GM19351 (cell line): Measurements from ENCODE around the gene PIP5K1A.
"Not testable (repeated sequence)": the region's sequence is repeated elsewhere in the genome, so short reads cannot be mapped to it uniquely, and the experiment has no call there.

Source experiments
- ATAC-seq: cut with Tn5 transposase; IDR thresholded peaks from one replicate; pipeline ENCODE4 v1.9.1; 2021; ENCODE audit warnings: mild to moderate bottlenecking, moderate library complexity; ENCODE audit not compliant: unreplicated experiment

PIP5K1A gene

DNA sequence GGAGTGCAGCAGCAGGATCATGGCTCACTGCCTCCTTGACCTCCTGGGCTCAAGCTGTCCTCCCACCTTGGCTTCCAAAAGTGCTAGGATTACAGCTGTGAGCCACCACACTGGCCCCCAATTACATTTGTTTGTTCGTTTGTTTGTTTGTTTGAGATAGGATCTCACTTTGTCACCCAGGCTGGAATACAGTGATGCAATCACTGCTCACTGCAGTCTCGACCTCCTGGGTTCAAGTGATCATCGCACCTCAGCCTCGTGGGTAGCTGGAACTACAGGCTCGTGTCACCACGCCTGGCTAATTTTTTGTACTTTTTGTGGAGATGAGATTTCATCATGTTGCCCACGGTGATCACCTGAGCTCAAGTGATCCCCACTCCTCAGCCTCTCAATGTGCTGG is 6.3 kb upstream of the PIP5K1A start:
- no peak for ATAC-seq

DNA sequence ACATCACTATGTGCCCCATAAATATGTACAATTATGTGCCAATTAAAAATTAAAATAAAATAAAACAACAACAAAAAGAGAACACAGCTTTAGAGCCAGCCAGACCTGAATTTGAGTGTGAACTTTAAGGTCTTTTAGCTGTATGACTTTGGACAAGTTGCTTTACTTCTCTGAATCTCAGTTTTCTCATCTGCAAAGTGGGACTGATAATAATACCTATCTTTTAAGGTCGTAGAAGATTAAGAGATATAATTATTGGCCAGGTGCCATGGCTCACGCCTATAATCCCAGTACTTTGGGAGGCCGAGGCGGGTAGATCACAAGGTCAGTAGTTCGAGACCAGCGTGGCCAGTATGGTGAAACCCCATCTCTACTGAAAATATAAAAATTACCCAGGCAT is 5.0 kb upstream of the PIP5K1A start:
- no peak for ATAC-seq

DNA sequence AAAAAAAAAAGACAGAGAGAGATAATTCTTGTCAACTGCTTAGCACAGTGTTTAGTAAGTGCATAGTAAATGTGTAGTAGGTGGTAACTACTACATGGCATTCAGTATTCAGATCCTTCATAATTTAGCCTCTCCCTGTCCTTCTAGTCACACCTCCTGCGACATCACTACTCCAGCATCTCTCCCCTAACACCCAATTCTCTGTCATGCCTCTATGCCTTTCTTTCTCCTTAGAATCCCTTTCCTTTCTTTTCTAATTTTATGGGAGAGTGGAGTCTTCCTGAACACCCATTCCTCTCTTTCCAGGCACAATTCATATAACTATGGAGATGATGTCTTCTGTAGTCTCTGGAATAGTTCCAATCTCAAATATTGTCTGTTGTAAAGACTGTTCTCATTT is 4.5 kb upstream of the PIP5K1A start:
- ATAC-seq: no peak

DNA sequence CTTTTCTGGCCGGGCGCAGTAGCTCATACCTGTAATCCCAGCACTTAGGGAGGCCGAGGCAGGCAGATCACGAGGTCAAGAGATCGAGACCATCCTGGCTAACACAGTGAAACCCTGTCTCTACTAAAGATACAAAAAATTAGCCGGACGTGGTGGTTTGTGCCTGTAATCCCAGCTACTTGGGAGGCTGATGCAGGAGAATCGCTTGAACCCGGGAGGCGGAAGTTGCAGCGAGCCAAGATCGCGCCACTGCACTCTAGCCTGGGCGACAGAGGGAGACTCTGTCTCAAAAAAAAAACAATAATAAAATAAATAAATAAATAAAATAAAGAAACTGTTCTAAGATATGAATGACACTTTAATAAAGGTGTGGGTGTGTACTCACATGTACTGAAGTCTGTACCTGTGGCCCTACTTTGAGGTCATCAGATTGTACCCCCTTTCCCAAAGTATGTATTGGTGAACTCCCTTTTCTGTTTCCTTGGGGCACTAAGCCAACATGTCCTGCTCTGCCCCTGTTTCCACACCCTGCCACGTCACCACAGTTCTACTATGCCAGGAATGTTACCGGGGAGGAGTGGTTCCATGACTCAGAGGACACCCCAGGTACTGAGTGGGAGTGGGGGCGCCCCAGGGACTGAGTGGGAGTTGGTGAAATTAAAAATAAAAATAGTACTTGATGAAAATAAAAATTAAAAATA is 3.3 kb upstream of the PIP5K1A start:
- ATAC-seq: not testable (repeated sequence)

DNA sequence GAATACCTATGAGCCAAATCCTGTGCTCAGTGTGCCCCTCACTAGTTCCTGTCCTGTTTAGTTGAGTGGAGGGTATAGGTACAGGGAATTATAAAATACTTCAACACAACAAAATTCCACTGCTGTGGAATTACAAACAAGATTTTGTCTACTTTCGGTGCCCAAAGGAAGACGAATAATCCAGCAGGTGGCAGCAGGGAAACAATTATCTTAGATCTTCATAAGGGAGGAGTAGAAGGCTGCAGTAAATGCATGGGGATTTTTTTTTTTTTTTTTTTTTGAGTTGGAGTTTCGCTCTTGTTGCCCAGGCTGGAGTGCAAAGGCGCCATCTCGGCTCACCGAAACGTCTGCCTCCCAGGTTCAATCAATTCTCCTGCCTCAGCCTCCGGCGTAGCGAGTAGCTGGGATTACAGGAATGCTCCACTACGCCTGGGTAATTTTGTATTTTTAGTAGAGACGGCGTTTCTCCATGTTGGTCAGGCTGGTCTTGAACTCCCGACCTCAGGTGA is 2.0 kb upstream of the PIP5K1A start:
- no peak for ATAC-seq

DNA sequence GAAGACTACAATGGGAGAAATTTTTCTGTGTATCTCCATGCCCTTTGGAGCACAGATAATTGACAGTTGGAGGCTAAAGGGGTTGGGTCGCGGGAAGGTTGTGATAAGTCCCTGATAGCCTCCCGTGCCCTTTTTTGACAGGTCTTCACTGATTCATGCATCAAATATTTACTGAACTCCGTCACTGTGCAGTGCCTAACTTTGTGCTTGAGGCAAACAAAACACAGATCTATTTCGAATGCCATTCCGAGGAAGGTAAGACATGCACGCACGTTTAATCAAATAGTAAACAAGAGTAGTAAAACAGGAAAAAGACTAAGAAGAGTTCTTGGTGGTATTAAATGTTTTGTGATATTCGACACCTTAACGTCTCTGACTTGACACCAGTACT is 494 bp upstream of the PIP5K1A start:
- ATAC-seq: no peak

DNA sequence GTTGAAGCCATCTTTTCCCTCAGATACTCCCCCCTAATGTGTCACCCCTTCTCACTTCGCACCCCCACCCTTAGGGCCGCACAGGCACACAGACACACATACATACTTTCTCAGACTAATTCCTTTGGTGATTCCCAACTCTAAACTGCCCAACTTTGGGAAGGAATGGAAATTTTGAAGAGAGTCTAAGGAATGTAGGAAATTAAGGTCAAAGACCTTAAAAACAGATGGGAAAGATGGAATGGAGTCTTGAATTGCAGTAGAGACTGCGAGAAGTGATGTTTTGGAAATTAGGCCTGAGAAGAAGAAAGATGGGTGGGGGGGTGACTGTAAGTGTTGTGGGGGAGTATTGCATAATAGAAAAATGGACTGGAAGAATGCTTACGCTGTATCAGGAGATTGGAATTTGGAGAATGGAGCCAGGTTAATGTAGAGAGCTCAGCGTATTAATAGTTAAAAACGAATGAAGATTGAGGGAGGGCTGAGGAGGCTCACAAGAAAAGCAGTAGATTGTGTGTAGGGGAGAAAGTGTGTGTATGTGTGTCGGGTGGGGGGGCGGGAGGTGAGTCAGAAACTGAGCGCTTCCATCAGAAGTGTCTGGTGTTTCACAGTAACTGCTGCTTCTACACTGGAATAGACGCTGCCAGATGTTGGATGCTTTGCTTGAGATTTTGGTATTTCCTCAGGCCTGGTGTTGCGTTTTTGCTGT is 1.7 kb downstream of the PIP5K1A start:
- ATAC-seq: no peak

DNA sequence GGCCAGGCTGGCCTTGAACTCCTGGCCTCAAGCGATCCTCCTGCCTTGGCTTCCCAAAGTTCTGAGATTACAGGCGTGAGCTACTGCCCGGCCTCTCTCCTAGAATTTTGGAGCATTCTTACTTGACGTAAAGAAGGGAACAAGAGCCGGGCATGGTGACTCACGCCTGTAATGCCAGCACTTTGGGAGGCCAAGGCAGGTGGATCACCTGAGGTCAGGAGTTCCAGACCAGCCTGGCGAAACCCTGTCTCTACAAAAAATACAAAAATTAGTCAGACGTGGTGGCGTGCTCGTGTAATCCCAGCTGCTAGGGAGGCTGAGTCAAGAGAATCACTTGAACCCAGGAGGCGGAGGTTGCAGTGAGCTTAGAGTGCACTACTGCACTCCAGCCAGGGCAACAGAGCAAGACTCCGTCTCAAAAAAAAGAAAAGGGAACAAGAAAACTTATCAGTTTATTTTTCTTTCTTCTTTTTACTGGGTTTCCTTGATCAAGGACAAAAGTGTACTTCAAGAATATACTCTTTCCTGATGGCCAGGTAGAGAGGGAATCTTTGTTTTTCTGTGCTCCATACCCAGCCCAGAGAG is 7.1 kb downstream of the PIP5K1A start:
- not testable (repeated sequence) for ATAC-seq

DNA sequence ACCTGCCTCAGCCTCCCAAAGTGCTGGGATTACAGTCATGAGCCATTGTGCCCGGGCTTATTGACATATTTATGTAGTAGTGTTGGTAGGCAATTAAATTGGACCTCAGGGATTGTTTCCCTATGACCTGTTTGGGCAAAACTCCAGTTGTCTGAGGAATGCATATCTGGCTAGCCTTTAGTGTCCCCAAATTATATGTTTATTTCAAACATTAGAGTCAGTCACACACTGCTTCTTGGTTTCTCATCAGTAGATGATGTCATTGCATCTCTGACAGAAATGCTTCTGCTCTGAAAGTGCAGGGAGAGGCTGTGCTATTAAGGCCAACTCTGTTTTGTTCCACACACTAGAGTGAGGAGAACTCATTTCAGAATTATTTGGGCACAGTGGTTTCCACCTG is 12.5 kb downstream of the PIP5K1A start:
- ATAC-seq: no peak

DNA sequence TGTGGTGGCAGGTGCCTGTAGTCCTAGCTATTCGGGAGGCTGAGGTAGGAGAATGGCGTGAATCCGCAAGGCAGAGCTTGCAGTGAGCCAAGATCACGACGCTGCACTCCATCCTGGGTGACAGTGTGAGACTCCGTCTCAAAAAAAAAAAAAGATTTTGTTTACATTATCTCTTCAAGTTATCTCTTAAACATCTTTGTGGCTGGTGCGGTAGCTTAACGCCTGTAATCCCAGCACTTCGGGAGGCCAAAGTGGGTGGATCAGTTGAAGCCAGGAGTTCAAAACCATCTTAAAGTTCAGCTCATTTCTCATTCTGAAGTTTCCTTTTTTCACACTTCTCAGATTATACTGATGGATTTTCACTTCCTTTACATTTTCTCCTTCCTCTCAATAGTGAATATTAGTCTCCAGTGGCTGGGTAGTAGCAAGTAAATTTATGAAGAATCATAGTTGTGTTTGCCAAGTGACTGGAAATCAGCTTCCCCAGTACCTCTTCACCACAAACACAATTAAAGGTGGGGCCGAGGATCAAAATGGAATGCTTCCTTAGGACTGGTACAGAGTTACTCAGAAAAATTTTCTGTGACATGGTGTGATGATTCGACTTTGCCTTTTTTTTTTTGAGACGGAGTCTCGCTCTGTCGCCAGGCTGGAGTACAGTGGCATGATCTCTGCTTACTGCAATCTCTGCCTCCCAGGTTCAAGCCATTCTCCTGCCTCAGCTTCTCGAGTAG is 13.8 kb downstream of the PIP5K1A start:
- ATAC-seq: no peak

DNA sequence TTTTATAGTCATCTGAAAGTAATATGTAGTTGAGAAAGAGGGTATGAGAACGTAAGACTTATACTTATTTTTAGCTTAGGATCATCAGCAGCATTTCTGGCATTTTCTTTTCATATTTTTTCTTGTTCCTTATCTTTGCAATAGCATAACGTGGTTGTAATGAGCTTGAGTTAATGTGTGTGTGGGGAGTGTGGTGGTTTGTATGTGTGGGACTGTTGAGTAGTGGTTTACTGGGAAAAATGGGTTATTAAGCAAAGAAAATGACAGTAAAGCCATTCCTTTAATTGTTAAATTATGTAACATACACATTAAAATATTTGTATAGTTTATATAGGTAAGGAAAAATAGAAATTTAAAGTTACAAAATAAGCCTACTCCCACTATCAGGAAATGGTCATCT is 15.2 kb downstream of the PIP5K1A start:
- ATAC-seq: no peak

DNA sequence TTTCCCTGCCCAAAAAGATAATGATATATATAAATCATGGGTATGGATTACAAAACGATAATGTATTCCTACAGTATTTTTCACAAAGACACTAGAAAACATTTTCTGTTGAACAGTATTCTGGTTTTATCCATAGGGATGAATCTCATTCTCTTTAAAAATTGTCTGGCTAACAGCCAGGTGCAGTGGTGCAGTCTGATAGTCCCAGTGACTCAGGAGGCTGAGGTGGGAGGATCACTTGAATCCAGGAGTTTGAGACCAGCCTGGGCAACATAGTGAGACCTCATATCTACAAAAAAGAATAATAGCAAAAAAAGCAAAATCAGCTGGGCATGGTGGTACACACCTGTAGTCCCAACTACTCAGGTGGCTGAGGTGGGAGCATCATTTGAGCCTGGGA is 23.3 kb downstream of the PIP5K1A start:
- no peak for ATAC-seq

DNA sequence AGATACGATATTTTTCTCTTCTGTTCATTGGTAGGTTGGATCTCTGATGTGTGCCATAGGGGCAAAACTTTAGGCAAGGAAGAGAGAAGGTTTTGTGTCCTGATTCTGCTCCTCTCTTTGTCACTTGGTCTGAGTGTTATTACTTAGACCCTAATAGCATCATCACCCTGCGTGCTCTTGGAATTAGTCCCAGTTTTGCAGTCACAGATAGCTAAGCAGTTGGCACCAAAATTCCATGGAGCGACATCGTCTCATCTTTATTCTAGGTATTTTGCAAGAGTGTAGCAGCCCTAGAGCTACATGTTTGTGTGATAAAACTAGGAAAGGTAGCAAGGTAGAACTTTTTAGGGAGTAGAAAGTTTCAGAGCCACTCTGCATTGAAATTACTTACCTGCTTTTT is 23.8 kb downstream of the PIP5K1A start:
- no peak for ATAC-seq

DNA sequence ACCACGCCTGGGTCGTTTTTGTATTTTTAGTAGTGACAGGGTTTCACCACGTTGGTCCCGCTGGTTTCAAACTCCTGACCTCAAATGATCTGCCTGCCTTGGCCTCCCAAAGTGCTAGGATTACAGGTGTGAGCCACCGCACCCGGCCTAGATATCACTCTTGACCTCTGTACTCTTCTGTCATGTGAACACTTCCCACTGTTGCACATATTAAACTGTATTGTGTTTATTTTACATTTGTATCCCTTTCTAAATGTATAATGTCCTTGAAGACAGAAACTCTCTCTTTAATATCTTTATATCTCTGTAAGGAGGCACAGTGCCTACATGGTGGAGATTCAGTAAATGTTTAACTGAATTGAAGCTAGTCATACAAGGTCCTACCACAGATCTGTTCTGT is 36.9 kb downstream of the PIP5K1A start:
- ATAC-seq: no peak

DNA sequence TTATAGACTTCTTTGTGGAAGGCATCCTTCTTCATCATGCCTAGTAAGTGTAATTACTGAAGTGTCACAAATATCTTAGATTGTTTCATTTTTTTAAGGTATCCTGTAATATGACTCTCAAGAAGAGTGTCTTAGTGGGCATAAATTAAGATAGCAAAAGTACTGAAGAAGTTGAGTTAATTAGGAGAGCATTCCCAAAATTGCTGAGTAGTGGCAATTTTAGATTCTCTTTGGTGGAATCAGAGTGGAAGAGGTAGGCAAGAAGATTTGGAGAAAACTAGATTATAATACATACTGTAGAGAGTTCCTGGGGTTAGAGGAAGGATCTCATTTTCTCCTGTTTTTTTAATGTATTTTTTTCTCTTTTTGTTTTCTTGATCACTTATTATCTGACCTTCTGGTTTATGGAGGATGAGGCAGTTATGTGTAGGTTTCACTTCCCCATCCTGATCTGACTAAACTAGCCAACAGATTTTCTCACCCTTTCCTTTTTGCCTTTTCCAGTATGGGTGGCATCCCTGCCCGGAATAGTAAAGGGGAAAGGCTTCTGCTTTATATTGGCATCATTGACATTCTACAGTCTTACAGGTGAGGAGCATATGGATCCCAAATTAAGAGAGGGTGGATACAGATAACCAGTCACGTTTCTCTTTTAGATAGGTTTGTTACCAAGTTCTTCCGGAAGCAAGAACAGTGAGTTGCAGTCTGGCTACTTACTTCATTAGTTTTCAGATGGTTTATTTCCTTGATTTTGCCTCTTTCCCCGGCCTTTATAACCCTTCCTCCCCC is 39.5 kb downstream of the PIP5K1A start:
- no peak for ATAC-seq

DNA sequence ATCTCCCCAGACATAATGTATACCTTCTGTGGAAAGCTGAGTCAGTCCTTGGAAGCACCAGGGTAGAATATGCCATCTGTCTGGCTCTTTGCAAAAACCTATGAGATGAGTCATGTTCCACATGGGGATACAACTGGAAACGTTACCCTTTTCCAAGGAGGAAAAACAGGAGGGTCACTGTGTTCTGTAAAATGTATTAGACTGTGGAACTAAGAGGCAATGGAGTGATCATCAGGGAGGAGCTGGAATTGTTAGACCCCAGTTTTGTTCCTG is 40.1 kb downstream of the PIP5K1A start:
- ATAC-seq: no peak

DNA sequence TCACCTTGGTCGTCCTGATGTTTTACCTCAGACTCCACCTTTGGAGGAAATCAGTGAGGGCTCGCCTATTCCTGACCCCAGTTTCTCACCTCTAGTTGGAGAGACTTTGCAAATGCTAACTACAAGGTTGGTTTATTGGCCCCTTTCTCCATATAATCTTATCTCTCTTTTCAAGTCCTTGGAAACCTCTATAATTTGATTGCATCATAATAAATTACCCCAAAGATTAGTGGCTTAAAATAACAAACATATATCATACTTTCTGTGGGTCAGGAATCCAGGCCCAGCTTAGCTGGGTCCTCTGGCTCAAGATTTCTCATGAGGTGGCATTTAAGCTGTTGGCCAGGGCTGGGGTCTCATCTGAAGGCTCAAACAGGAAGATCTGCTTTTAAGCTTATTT is 44.1 kb downstream of the PIP5K1A start:
- ATAC-seq: no peak

DNA sequence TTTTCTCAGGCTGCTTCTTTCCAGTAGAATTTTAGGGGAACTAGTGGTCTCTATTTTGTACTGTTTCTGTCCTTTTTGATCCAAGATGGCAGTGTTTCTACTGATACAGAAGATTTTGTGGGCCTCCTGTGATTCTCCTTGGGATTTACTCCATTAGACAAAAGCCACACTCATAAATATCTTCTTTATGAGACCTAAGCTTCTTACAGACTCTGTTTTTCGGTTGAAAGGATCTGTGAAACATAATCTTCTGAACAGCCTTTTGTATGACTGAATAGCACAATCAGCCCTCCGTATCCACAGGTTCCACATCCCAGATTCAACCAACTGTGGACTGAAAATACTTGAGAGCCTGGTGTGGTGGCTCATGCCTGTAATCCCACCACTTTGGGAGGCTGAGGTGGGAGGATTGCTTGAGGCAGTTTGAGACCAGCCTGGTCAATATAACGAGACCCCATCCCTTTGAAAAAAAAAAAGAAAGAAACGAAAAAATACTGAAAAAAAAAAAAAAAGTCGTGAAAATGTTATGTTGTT is 45.4 kb downstream of the PIP5K1A start:
- no peak for ATAC-seq

DNA sequence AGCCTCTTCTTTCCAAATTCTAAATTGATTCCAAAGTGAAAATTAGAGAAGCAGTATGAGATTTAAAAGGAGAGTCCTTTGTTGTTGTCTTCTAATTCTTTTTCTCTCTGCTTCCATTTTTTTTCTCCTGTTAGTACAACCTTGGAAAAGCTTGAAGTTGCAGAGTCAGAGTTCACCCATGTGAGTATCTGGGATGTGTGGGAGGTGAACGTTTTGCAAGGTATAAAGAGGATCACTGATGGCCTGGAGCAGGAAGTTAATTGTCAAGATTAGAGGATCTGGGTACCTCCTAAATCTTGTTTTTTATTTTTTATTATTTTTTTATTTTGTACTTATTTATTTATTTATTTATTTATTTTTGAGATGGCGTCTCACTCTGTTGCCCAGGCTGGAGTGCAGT is 48.4 kb downstream of the PIP5K1A start:
- ATAC-seq: no peak

DNA sequence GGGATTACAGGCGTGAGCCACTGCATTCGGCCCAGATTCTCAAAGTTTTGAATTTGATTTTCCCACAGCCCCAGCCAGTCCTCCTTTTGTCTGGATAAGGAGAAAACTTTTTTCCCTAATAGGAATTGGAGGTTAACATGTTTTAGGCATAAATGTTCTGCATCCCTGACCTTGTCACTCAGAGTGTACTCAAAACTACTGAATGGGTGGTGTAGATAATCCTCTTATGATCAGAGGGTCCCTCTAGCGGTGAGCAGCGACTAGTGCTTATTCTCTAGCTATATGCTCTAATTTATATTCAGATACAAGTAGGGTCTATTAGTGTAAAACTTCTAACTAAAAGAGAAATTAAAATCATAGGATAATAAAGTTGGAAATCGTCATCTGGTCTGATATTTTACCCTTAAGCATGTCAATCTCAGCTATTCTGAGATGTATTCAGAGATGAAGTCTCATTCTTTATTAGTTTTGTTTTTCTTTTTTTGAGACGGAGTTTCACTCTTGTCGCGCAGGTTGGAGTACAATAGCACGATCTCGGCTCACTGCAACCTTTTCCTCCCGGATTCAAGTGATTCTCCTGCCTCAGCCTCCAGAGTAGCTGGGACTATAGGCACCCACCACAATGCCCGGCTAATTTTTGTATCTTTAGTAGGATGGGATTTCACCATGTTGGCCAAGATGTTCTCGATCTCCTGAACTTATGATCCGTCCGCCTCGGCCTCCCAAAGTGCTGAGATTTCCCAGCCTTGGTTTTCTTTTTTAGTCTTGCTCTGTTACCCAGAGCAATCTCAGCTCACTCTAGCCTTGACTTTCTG is 53.5 kb downstream of the PIP5K1A start:
- ATAC-seq: no peak
